T-cell (primary cell): ENCODE data around the gene SAMD4A. TPM values are rescaled to one million over a fixed set of nuclear protein-coding genes. Genes with fewer than 3 reads are reported as not detected.

ENCODE experiments used
- ATAC-seq, 4 experiments: fragments of 200-7000 bp in 3 of 4; fragments of 150-1000 bp in 1 of 4; cut with Tn5 transposase; replicated peaks in 1 of 4; 1 replicate in 3 of 4; 2 replicates in 1 of 4; pipeline ENCODE4 v1.10.0; 2021; ENCODE audit warnings: moderate library complexity in 3 of 4, mild to moderate bottlenecking in 2 of 4, moderate number of reproducible peaks in 1 of 4
- CTCF ChIA-PET, 2 donors: fragments of 300-600 bp; sonication (Branson Sonifier 250); formaldehyde crosslinking; loops; one replicate each; lab custom pipeline; 2022; ENCODE audit warnings: antibody characterized with exemption in 2 of 2; lab: Charles Lee
- POLR2A ChIA-PET, 2 donors: fragments of 300-600 bp; sonication (Branson Sonifier 250); formaldehyde crosslinking; loops; one replicate each; lab custom pipeline; 2022; ENCODE audit warnings: antibody characterized with exemption in 2 of 2; lab: Charles Lee
- DNase-seq, 35 experiments: peaks; one replicate each; pipeline versions ENCODE4 v3.0.0 to v3.0.0-alpha.2; 2013 to 2023
- H3K27ac ChIP-seq: one replicate; pipeline ENCODE4 v1.5.1; 2013; ENCODE audit warnings: low read length
- H3K27me3 ChIP-seq, 2 experiments: replicated peaks in 1 of 2; 1 replicate in 1 of 2; 2 replicates in 1 of 2; pipeline versions ENCODE4 v1.6.1 to v1.7.0; 2013; ENCODE audit warnings: low read length in 1 of 2, mixed read lengths in 1 of 2; ENCODE audit not compliant: control insufficient read depth in 2 of 2, insufficient read depth in 2 of 2; ENCODE audit errors: extremely low read depth in 1 of 2
- H3K36me3 ChIP-seq, 2 donors: 1 replicate in 1 of 2; 2 replicates in 1 of 2; pipeline versions ENCODE4 v1.6.1 to v1.7.0; 2013; ENCODE audit warnings: low read length in 1 of 2; ENCODE audit not compliant: control insufficient read depth in 2 of 2, insufficient read depth in 1 of 2; ENCODE audit errors: extremely low read depth in 1 of 2
- H3K4me1 ChIP-seq, 2 experiments: 1 replicate in 1 of 2; 2 replicates in 1 of 2; pipeline versions ENCODE4 v1.6.1 to v1.7.0; 2013; ENCODE audit warnings: low read length in 2 of 2, mixed read lengths in 1 of 2; ENCODE audit not compliant: insufficient read depth in 2 of 2, control insufficient read depth in 1 of 2; ENCODE audit errors: extremely low read depth in 1 of 2
- H3K4me3 ChIP-seq, 2 donors: 1 replicate in 1 of 2; 2 replicates in 1 of 2; pipeline versions ENCODE4 v1.5.1 to v1.7.0; 2013; ENCODE audit warnings: mild to moderate bottlenecking in 2 of 2, low read length in 1 of 2, moderate library complexity in 1 of 2; ENCODE audit not compliant: control insufficient read depth in 1 of 2; ENCODE audit errors: extremely low read depth in 1 of 2
- H3K9me3 ChIP-seq: 2 replicates; pipeline ENCODE4 v1.7.0; 2013
- H3K27ac Mint-ChIP-seq, 2 donors: one replicate each; pipeline ENCODE4 v1.8.0; 2020 to 2021; ENCODE audit warnings: mild to moderate bottlenecking in 2 of 2, mixed read lengths in 2 of 2
- H3K27me3 Mint-ChIP-seq, 2 donors: one replicate each; pipeline ENCODE4 v1.8.0; 2021 to 2022; ENCODE audit warnings: mixed read lengths in 2 of 2
- H3K36me3 Mint-ChIP-seq: one replicate; pipeline ENCODE4 v1.8.0; 2021; ENCODE audit warnings: mixed read lengths
- H3K4me1 Mint-ChIP-seq, 3 donors: one replicate each; pipeline ENCODE4 v1.8.0; 2020 to 2022; ENCODE audit warnings: mixed read lengths in 3 of 3, mild to moderate bottlenecking in 1 of 3
- H3K4me3 Mint-ChIP-seq, 3 donors: one replicate each; pipeline ENCODE4 v1.8.0; 2020 to 2022; ENCODE audit warnings: mild to moderate bottlenecking in 3 of 3, mixed read lengths in 3 of 3, moderate library complexity in 3 of 3
- H3K9me3 Mint-ChIP-seq, 3 donors: one replicate each; pipeline ENCODE4 v1.8.0; 2020 to 2022; ENCODE audit warnings: mixed read lengths in 3 of 3
- WGBS: methylation state at CpG from one replicate; pipeline ENCODE4 v1.1.5; 2013; ENCODE audit warnings: missing lambda C conversion rate; ENCODE audit not compliant: insufficient coverage; 5-methylcytosine and 5-hydroxymethylcytosine counted together
- total RNA-seq, 35 experiments: library from RNA in 6 of 35; stranded (reverse) in 6 of 35; fragments of 120-200 nt in 1 of 35; gene quantifications; one replicate each; pipeline versions ENCODE4 v1.2.1 to v1.2.4 and lab custom pipeline; 2013 to 2026

Gene SAMD4A
- total RNA-seq, 5 donors from 2014 or later (not counting 1 experiment from before 2014, with no cell fraction given), result 1.2 to 3.9 (median 1.3) TPM

DNA sequence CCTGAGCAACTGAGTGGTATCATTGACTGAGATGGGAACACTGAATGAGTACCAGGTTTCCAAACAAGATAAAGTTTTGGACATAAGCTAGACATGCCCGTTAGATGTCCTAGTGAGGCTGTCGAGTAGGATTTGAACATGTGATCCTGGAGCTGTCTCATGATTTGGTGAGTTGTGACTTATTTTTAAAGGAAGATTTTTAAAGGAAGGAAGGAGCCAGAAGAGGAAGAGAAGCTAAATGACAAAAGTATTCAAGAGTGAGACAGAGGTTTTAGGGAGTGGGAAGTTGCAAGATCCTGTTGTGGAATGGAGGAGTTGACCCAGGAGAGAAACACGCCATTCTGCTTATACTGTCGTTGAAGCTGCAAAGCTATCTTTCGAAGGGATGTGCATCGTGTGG is 82.1 kb downstream of the SAMD4A start:
- Mint-ChIP-seq H3K27me3 (peaks cover 20 to 21% of the 10 kb centered on the region in 2 donors), H3K4me3 (no peak overlapping the region), H3K36me3 (no peaks in the 10 kb centered on the region), H3K4me1 (no peaks in the 10 kb centered on the region), H3K9me3 (no peaks in the 10 kb centered on the region), H3K27ac (no peak overlapping the region)
- H3K4me1 ChIP-seq, result no peaks in the 10 kb centered on the region
- WGBS, result 94% methylated on average over 6 of the region's 6 CpGs
- H3K36me3 ChIP-seq, result no peaks in the 10 kb centered on the region
- H3K27me3 ChIP-seq, result peaks cover 0 to 12% of the 10 kb centered on the region in 2 experiments
- CTCF ChIA-PET, result interaction anchor here in 1 of 2 donors (0.5 kb wide), 1 partner anchor 45 kb away, joined by 4 read pairs; no protein-coding TSS in a partner anchor
- no peak for ATAC-seq
- no peak overlapping the region for H3K4me3 ChIP-seq
- no peaks in the 10 kb centered on the region for H3K9me3 ChIP-seq
- POLR2A ChIA-PET, result no interaction called here
- no peak for DNase-seq
- no peak overlapping the region for H3K27ac ChIP-seq

- ChIA-PET POLR2A (no interaction called here), CTCF (no interaction called here)
- H3K36me3 Mint-ChIP-seq, result no peaks in the 10 kb centered on the region
- Histone ChIP-seq H3K4me1 (no peaks in the 10 kb centered on the region), H3K27me3 (peaks cover 0 to 15% of the 10 kb centered on the region in 2 experiments), H3K36me3 (no peaks in the 10 kb centered on the region), H3K27ac (no peak overlapping the region), H3K4me3 (no peak overlapping the region), H3K9me3 (no peaks in the 10 kb centered on the region)
- 38% methylated on average over 7 of the region's 10 CpGs for WGBS
- H3K27ac Mint-ChIP-seq, result no peak overlapping the region
- no peaks in the 10 kb centered on the region for H3K4me1 Mint-ChIP-seq
- H3K27me3 Mint-ChIP-seq, result peaks cover 25 to 30% of the 10 kb centered on the region in 2 donors
- ATAC-seq (no peak), DNase-seq (no peak)
- no peak overlapping the region for H3K4me3 Mint-ChIP-seq
- H3K9me3 Mint-ChIP-seq, result no peaks in the 10 kb centered on the region
Measured at GRCh38 chr14:54650331-54650958, 83.5 kb downstream of the SAMD4A start.

- Histone ChIP-seq H3K4me3 (no peak overlapping the region), H3K27me3 (peaks cover 0 to 15% of the 10 kb centered on the region in 2 experiments), H3K9me3 (no peaks in the 10 kb centered on the region), H3K4me1 (no peaks in the 10 kb centered on the region), H3K36me3 (no peaks in the 10 kb centered on the region), H3K27ac (no peak overlapping the region)
- ATAC-seq (no peak), DNase-seq (no peak)
- peaks cover 25 to 31% of the 10 kb centered on the region in 2 donors for H3K27me3 Mint-ChIP-seq
- no peaks in the 10 kb centered on the region for H3K9me3 Mint-ChIP-seq
- no peaks in the 10 kb centered on the region for H3K36me3 Mint-ChIP-seq
- ChIA-PET CTCF (no interaction called here), POLR2A (no interaction called here)
- 50% methylated on average over 1 of the region's 5 CpGs for WGBS
- H3K4me3 Mint-ChIP-seq, result no peak overlapping the region
- no peak overlapping the region for H3K27ac Mint-ChIP-seq
- H3K4me1 Mint-ChIP-seq, result no peaks in the 10 kb centered on the region
Measured at GRCh38 chr14:54650959-54651351, 84.0 kb downstream of the SAMD4A start.

DNA sequence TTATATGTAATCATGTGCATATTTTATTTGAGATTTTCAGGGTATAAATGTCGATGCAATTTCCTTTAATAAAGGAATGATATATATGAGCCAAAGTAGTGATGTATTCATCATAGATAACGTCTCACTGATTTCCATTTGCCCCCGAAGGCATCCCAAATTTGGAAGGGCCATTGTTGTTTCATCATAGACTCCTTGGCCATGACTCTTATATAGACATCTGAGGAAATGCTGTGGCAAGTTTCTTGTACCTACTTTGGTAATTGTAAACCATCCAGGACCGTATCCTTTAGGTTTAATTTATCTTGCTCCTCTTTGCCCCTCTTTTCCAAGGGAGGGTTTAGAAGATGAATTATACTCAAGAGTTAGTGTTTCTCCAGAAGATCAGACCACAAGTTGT is 84.7 kb downstream of the SAMD4A start:
- no peak overlapping the region for H3K27ac ChIP-seq
- no peak overlapping the region for H3K27ac Mint-ChIP-seq
- H3K27me3 ChIP-seq, result peaks cover 0 to 15% of the 10 kb centered on the region in 2 experiments
- DNase-seq (no peak), ATAC-seq (no peak)
- no peaks in the 10 kb centered on the region for H3K4me1 ChIP-seq
- H3K4me3 Mint-ChIP-seq, result no peak overlapping the region
- CTCF ChIA-PET, result no interaction called here
- H3K27me3 Mint-ChIP-seq, result peaks cover 25 to 31% of the 10 kb centered on the region in 2 donors
- H3K4me3 ChIP-seq, result no peak overlapping the region
- POLR2A ChIA-PET, result no interaction called here
- no peaks in the 10 kb centered on the region for H3K36me3 ChIP-seq
- H3K9me3 ChIP-seq, result no peaks in the 10 kb centered on the region
- no peaks in the 10 kb centered on the region for H3K36me3 Mint-ChIP-seq
- H3K4me1 Mint-ChIP-seq, result no peaks in the 10 kb centered on the region
- WGBS, result no CpG with 5 or more reads among the region's 4 CpGs
- no peaks in the 10 kb centered on the region for H3K9me3 Mint-ChIP-seq

DNA sequence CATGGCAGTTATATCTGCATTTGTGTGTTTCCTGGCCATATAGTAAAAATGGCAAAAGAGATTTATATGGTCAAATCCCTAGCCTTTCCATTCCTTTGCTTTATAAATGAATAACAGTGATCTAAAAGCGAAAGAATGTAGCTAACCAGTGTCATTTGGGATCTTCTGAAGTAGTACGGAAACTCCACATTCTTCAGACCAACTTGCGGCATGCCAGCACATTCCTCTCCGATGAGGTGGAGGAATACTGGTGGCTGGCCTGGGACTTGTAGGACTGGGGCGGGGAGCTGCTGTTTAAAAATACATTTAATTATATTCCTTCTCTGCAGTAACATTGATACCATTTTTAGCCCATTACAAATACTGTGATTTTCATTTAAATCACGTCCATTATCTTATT is 85.3 kb downstream of the SAMD4A start:
- WGBS, result no CpG with 5 or more reads among the region's 6 CpGs
- Histone ChIP-seq H3K27ac (no peak overlapping the region), H3K27me3 (peaks cover 0 to 15% of the 10 kb centered on the region in 2 experiments), H3K9me3 (no peaks in the 10 kb centered on the region), H3K4me1 (no peaks in the 10 kb centered on the region), H3K4me3 (no peak overlapping the region), H3K36me3 (no peaks in the 10 kb centered on the region)
- peaks cover 25 to 31% of the 10 kb centered on the region in 2 donors for H3K27me3 Mint-ChIP-seq
- no peaks in the 10 kb centered on the region for H3K36me3 Mint-ChIP-seq
- ChIA-PET CTCF (no interaction called here), POLR2A (no interaction called here)
- no peak overlapping the region for H3K4me3 Mint-ChIP-seq
- ATAC-seq, result no peak
- no peak for DNase-seq
- H3K4me1 Mint-ChIP-seq, result no peaks in the 10 kb centered on the region
- no peak overlapping the region for H3K27ac Mint-ChIP-seq
- no peaks in the 10 kb centered on the region for H3K9me3 Mint-ChIP-seq

- ChIA-PET POLR2A (no interaction called here), CTCF (no interaction called here)
- Mint-ChIP-seq H3K4me3 (no peak overlapping the region), H3K27me3 (peaks cover 30 to 31% of the 10 kb centered on the region in 2 donors), H3K4me1 (no peaks in the 10 kb centered on the region), H3K9me3 (no peaks in the 10 kb centered on the region), H3K27ac (no peak overlapping the region), H3K36me3 (no peaks in the 10 kb centered on the region)
- Histone ChIP-seq H3K27ac (no peak overlapping the region), H3K4me1 (no peaks in the 10 kb centered on the region), H3K9me3 (no peaks in the 10 kb centered on the region), H3K27me3 (peaks cover 0 to 15% of the 10 kb centered on the region in 2 experiments), H3K36me3 (no peaks in the 10 kb centered on the region), H3K4me3 (no peak overlapping the region)
- ATAC-seq, result no peak
- no peak for DNase-seq
- WGBS, result 93% methylated on average over 7 of the region's 11 CpGs
Measured at GRCh38 chr14:54652605-54653052, 85.7 kb downstream of the SAMD4A start.
